Suprapubic skin (tissue), 4 donors: Measurements from ENCODE around the gene STIM2.

Experiments
- CTCF ChIP-seq, 2 donors: fragments of 200-600 bp in 1 of 2; fragments of 450-650 bp in 1 of 2; sonication (generic) in 1 of 2; IDR thresholded peaks; one replicate each; pipeline ENCODE4 v1.5.1; 2016 to 2019; ENCODE audit warnings: antibody characterized with exemption in 2 of 2, mild to moderate bottlenecking in 1 of 2, moderate library complexity in 1 of 2
- EP300 ChIP-seq: sonication (generic); formaldehyde crosslinking; IDR thresholded peaks from one replicate; pipeline ENCODE4 v1.6.1; 2017; ENCODE audit warnings: antibody characterized with exemption
- POLR2A ChIP-seq, 2 donors: fragments of 450-650 bp; IDR thresholded peaks; one replicate each; pipeline ENCODE4 v1.6.1; 2017; ENCODE audit warnings: antibody characterized with exemption in 2 of 2, mild to moderate bottlenecking in 2 of 2, moderate library complexity in 2 of 2
- POLR2AphosphoS5 ChIP-seq, 3 donors: sonication (generic); formaldehyde crosslinking; IDR thresholded peaks; one replicate each; pipeline ENCODE4 v1.6.1; 2017; ENCODE audit warnings: antibody characterized with exemption in 3 of 3

- TF ChIP-seq POLR2A (IDR thresholded peaks at IDR 0.05) (no peak), CTCF (IDR thresholded peaks at IDR 0.05) (no peak), EP300 (no peak), POLR2AphosphoS5 (IDR thresholded peaks at IDR 0.05) (no peak)
Measured at GRCh38 chr4:26842911-26843310, 17.7 kb upstream of the STIM2 start.
